DOHH2 (cell line): ENCODE data around the gene RHOD.

Experiments used
- H3F3A ChIP-seq: fragments of 200-600 bp; sonication (generic), shearing (Covaris generic); 2 replicates; pipeline ENCODE4 v1.6.0; 2016; ENCODE audit warnings: antibody characterized with exemption, mild to moderate bottlenecking; ENCODE audit not compliant: control insufficient read depth, insufficient read depth
- H3K27ac ChIP-seq: fragments of 200-600 bp; sonication (generic); 2 replicates; pipeline ENCODE4 v1.5.1; 2014; ENCODE audit warnings: low read depth, mild to moderate bottlenecking, low read length, moderate library complexity
- H3K27me3 ChIP-seq: fragments of 200-600 bp; sonication (generic); 2 replicates; pipeline ENCODE4 v1.6.1; 2014; ENCODE audit warnings: mild to moderate bottlenecking, low read length, mixed read lengths; ENCODE audit not compliant: control insufficient read depth
- H3K36me3 ChIP-seq: fragments of 200-600 bp; sonication (generic); 2 replicates; pipeline ENCODE4 v1.6.1; 2014; ENCODE audit warnings: mild to moderate bottlenecking, low read length, moderate library complexity, mixed read lengths; ENCODE audit not compliant: control insufficient read depth
- H3K4me1 ChIP-seq: fragments of 200-600 bp; sonication (generic); 2 replicates; pipeline ENCODE4 v1.6.1; 2014; ENCODE audit warnings: mild to moderate bottlenecking, low read length, mixed read lengths; ENCODE audit not compliant: control insufficient read depth
- H3K4me2 ChIP-seq: fragments of 200-600 bp; sonication (generic); 2 replicates; pipeline ENCODE4 v1.6.0; 2014; ENCODE audit warnings: mild to moderate bottlenecking, low read length, moderate library complexity
- H3K4me3 ChIP-seq: fragments of 200-600 bp; sonication (generic); 2 replicates; pipeline ENCODE4 v1.5.1; 2014; ENCODE audit warnings: mild to moderate bottlenecking, low read length, mixed read lengths
- H3K79me2 ChIP-seq: fragments of 200-600 bp; sonication (generic); 2 replicates; pipeline ENCODE4 v1.6.1; 2014; ENCODE audit warnings: mild to moderate bottlenecking, low read length, mixed read lengths; ENCODE audit not compliant: control insufficient read depth
- H3K9me2 ChIP-seq: fragments of 200-600 bp; sonication (generic); replicated peaks from 2 replicates; pipeline ENCODE4 v1.6.1; 2014; ENCODE audit warnings: mild to moderate bottlenecking, low read length, mixed read lengths; ENCODE audit not compliant: control insufficient read depth
- H3K9me3 ChIP-seq: fragments of 200-600 bp; sonication (generic); 2 replicates; pipeline ENCODE4 v1.6.1; 2014; ENCODE audit warnings: antibody characterized with exemption, low read length, mixed read lengths; ENCODE audit not compliant: control insufficient read depth, insufficient read depth
- H4K20me1 ChIP-seq: fragments of 200-600 bp; sonication (generic); 2 replicates; pipeline ENCODE4 v1.6.0; 2014; ENCODE audit warnings: low read depth, mild to moderate bottlenecking, antibody characterized with exemption, low read length, moderate library complexity; ENCODE audit not compliant: control insufficient read depth, insufficient read depth
- EZH2phosphoT487 ChIP-seq: fragments of 200-600 bp; sonication (generic); IDR thresholded peaks from 2 replicates; pipeline ENCODE4 v1.6.1; 2017; ENCODE audit warnings: borderline replicate concordance, mild to moderate bottlenecking, antibody characterized with exemption, low read length, moderate library complexity, mixed read lengths
- TF ChIP-seq, protein P1 (sequence below): fragments of 200-600 bp; sonication (generic); IDR thresholded peaks from one replicate; pipeline ENCODE4 v1.5.1; 2014; ENCODE audit warnings: antibody characterized with exemption, mild to moderate bottlenecking, low read depth, low read length; ENCODE audit not compliant: poor library complexity, severe bottlenecking

Gene RHOD

DNA sequence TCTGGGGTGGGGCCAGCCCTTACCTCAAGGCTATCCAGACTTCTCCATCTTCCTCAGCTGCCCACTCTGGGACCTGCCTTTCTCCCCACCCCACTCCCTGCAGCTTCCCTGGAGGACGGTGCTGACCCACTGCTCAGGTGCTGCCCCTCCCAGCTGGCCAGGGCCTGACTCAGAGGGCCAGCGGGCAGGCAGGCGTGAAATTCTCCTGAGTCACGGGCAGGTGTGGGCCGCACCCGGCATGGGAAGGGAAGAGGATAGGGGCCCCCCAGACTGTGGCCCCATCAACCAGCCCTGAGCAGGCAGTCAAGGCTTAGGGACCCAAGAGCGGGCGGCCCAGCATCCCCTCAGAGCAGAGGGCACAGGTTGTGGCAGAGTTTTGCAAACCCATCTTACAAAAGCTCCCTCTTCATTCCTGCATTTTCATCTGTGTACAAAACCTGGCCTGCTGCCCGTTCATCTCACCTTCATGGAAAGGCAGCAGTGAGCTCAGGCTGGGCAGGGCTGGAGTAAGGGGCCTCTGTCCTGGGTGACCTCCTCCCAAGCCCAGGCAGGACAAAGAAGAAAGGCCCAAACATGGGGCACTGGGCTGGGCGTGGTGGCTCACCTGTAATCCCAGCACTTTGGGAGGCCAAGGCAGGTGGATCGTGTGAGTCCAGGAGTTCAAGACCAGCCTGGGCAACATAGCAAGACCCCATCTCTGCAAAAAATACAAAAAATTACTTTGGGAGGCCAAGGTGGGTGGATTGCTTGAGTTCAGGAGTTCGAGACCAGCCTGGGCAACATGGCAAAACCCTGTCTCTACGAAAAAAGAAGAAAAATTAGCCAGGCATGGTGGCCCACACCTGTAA is 6.1 kb downstream of the RHOD start:
- Histone ChIP-seq H3K4me1 (no peaks in the 10 kb centered on the region), H3K9me2 (no peaks in the 10 kb centered on the region), H3K79me2 (no peaks in the 10 kb centered on the region), H3K4me2 (no peak overlapping the region), H3K27me3 (peaks cover 3% of the 10 kb centered on the region; the same call in 1 of the 2 replicates), H3K36me3 (no peaks in the 10 kb centered on the region), H3K9me3 (no peaks in the 10 kb centered on the region), H3K4me3 (no peak overlapping the region), H3F3A (no peaks in the 10 kb centered on the region), H3K27ac (no peak overlapping the region), H4K20me1 (no peaks in the 10 kb centered on the region)
- TF ChIP-seq, protein P1, sequence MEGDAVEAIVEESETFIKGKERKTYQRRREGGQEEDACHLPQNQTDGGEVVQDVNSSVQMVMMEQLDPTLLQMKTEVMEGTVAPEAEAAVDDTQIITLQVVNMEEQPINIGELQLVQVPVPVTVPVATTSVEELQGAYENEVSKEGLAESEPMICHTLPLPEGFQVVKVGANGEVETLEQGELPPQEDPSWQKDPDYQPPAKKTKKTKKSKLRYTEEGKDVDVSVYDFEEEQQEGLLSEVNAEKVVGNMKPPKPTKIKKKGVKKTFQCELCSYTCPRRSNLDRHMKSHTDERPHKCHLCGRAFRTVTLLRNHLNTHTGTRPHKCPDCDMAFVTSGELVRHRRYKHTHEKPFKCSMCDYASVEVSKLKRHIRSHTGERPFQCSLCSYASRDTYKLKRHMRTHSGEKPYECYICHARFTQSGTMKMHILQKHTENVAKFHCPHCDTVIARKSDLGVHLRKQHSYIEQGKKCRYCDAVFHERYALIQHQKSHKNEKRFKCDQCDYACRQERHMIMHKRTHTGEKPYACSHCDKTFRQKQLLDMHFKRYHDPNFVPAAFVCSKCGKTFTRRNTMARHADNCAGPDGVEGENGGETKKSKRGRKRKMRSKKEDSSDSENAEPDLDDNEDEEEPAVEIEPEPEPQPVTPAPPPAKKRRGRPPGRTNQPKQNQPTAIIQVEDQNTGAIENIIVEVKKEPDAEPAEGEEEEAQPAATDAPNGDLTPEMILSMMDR: no peak
- TF ChIP-seq EZH2phosphoT487: no peak

DNA sequence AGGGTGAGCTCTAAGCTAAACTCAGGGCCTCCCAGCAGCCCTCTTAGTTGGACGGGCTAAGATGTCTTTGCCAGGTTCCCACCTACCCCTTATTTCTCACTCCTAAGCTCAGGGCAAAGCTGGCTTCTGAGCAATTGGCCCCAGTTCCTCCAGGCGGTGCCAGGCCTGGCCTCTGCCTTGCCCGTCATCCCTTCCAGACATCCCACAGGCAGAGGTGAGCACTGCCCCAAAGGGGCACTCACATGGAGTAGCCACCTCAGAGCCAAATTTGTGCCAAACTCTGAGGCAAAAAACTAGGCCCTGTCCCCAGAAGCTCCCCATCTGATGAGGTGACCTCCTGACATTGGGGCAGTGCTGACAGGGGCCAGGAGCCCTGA is 9.7 kb downstream of the RHOD start:
- Histone ChIP-seq H3K9me2 (no peaks in the 10 kb centered on the region), H3K36me3 (no peaks in the 10 kb centered on the region), H3F3A (no peaks in the 10 kb centered on the region), H3K4me2 (no peak overlapping the region), H3K4me1 (no peaks in the 10 kb centered on the region), H3K9me3 (no peaks in the 10 kb centered on the region), H3K27ac (no peak overlapping the region), H3K79me2 (no peaks in the 10 kb centered on the region), H3K4me3 (no peak overlapping the region), H3K27me3 (no peaks in the 10 kb centered on the region; the same call in 1 of the 2 replicates), H4K20me1 (no peaks in the 10 kb centered on the region)
- no peak for TF ChIP-seq EZH2phosphoT487
- TF ChIP-seq, protein P1: no peak

- no peaks in the 10 kb centered on the region for H3K36me3 ChIP-seq
- no peak overlapping the region for H3K27ac ChIP-seq
- no peaks in the 10 kb centered on the region for H4K20me1 ChIP-seq
- H3K4me3 ChIP-seq: no peak overlapping the region
- TF ChIP-seq EZH2phosphoT487: no peak
- TF ChIP-seq, protein P1: peak; percentile 84
- no peaks in the 10 kb centered on the region for H3K9me2 ChIP-seq
- H3K79me2 ChIP-seq: no peaks in the 10 kb centered on the region
- H3F3A ChIP-seq: no peaks in the 10 kb centered on the region
- H3K4me1 ChIP-seq: peaks cover 20% of the 10 kb centered on the region
- H3K27me3 ChIP-seq: no peaks in the 10 kb centered on the region; the same call in 1 of the 2 replicates
- H3K9me3 ChIP-seq: no peaks in the 10 kb centered on the region
- no peak overlapping the region for H3K4me2 ChIP-seq
These were observed 15.0 kb downstream of the RHOD start for GRCh38 chr11:67071420-67072284.
